ENCODE measurements around the gene TFCP2L1. TPM values are rescaled to one million over a fixed set of nuclear protein-coding genes. Genes with fewer than 3 reads are reported as not detected.

The TFCP2L1 gene
- total and polyA plus RNA-seq, 2 of the 4 experiments (the other 2 are of a cell fraction): not detected

- BruUV-seq (replicated peaks): no TSS peak
- dilution Hi-C loops (cut with HindIII; ENCODE audit: low sequenced_read_pairs, unreplicated experiment): no loop called here
Measured at GRCh38 chr2:121243821-121244460, 41.1 kb downstream of the TFCP2L1 start.

More at GRCh38 chr2:121243821-121244460, 41.1 kb downstream of the TFCP2L1 start:
- no peak overlapping the region for H4K8ac ChIP-seq (ENCODE audit: low read depth in 2 of 2, low read length in 2 of 2)
- no CpG with 5 or more reads among the region's 16 CpGs for WGBS, 2 experiments (ENCODE audit: extremely low coverage in 2 of 2, insufficient read length in 1 of 2)
- CTCF ChIA-PET: no interaction called here
- in situ Hi-C loops (cut with MboI; ENCODE audit: low sequenced_read_pairs) (no loop called here), intact Hi-C loops (cut with micrococcal nuclease) (no loop called here)
- H4K5ac ChIP-seq (ENCODE audit: low read depth, low read length): no peak overlapping the region
- H4K91ac ChIP-seq (ENCODE audit: insufficient read depth, low read depth, low read length): no peak overlapping the region
- H3K4ac ChIP-seq (ENCODE audit: low read depth, low read length): no peak overlapping the region
- no peak overlapping the region for H2BK120ac ChIP-seq (ENCODE audit: low read depth, low read length)
- no peak overlapping the region for H2BK20ac ChIP-seq (ENCODE audit: low read depth, low read length)
- H3K23ac ChIP-seq (ENCODE audit: low read depth, low read length): no peak overlapping the region
- H3K9me3 ChIP-seq (ENCODE audit: control insufficient read depth, insufficient read depth, low read length): no peaks in the 10 kb centered on the region
- H2BK5ac ChIP-seq (ENCODE audit: low read depth, low read length, poor library complexity, severe bottlenecking): no peak overlapping the region
- H3K9me1 ChIP-seq (ENCODE audit: insufficient read depth, low read length): no peaks in the 10 kb centered on the region
- DNase-seq: no peak
- no peak overlapping the region for H3K27ac ChIP-seq (ENCODE audit: insufficient read depth, low read length)
- H3K79me1 ChIP-seq (ENCODE audit: low read depth in 1 of 2, low read length in 2 of 2): no peaks in the 10 kb centered on the region
- no peak overlapping the region for H2BK15ac ChIP-seq (ENCODE audit: low read depth, low read length)
- TF ChIP-seq BHLHE40 (IDR thresholded peaks at IDR 0.05; ENCODE audit: low read depth, low read length): no peak
- TF ChIP-seq CEBPB (IDR thresholded peaks at IDR 0.05; ENCODE audit: low read depth, low read length): no peak
- no peak for TF ChIP-seq POLR2A (IDR thresholded peaks at IDR 0.05; ENCODE audit: low read depth, low read length)
- TF ChIP-seq SMC3 (IDR thresholded peaks at IDR 0.05; ENCODE audit: low read depth, low read length): no peak
- TF ChIP-seq MAFK (IDR thresholded peaks at IDR 0.05; ENCODE audit: low read depth, low read length): no peak
- TF ChIP-seq FOS (IDR thresholded peaks at IDR 0.05; ENCODE audit: low read depth, low read length): no peak
- TF ChIP-seq RFX5 (IDR thresholded peaks at IDR 0.05; ENCODE audit: low read depth, low read length): no peak
- no peak for TF ChIP-seq NFE2L2 (IDR thresholded peaks at IDR 0.05; ENCODE audit: low read depth, low read length)
- no peak for TF ChIP-seq CHD1 (IDR thresholded peaks at IDR 0.05; ENCODE audit: low read depth, low read length)
- no peak for TF ChIP-seq USF2 (IDR thresholded peaks at IDR 0.05; ENCODE audit: low read depth, low read length)
- TF ChIP-seq ELK1 (IDR thresholded peaks at IDR 0.05; ENCODE audit: borderline replicate concordance, low read depth, low read length): no peak
- no peak for TF ChIP-seq MXI1 (IDR thresholded peaks at IDR 0.05; ENCODE audit: borderline replicate concordance, low read depth, low read length)
- TF ChIP-seq RAD21 (IDR thresholded peaks at IDR 0.05; ENCODE audit: low read length): no peak
- no peak for TF ChIP-seq CTCF (conservative IDR thresholded peaks at IDR 0.05; ENCODE audit: low read depth, low read length)
- TF ChIP-seq MAZ (IDR thresholded peaks at IDR 0.05; ENCODE audit: borderline replicate concordance, low read depth, low read length): no peak
- no peak for TF ChIP-seq RCOR1 (IDR thresholded peaks at IDR 0.05; ENCODE audit: insufficient replicate concordance, low read length)
- H3K4me1 ChIP-seq (ENCODE audit: control insufficient read depth, insufficient read depth, low read length): no peaks in the 10 kb centered on the region
- no peak overlapping the region for H3K56ac ChIP-seq (ENCODE audit: extremely low read depth, insufficient read depth, low read length)
- ATAC-seq (ENCODE audit: low read depth): no peak
- H3K18ac ChIP-seq (ENCODE audit: low read depth, low read length): no peak overlapping the region
- H3K36me3 ChIP-seq (ENCODE audit: control insufficient read depth, insufficient read depth, low read length): no peaks in the 10 kb centered on the region
- no peak overlapping the region for H2AK5ac ChIP-seq (ENCODE audit: low read depth, low read length)
- no peak overlapping the region for H3K9ac ChIP-seq (ENCODE audit: low read depth, low read length)
- no peak overlapping the region for H2AK9ac ChIP-seq (replicated peaks; ENCODE audit: low read depth, low read length, poor library complexity)
- H3K14ac ChIP-seq (replicated peaks; ENCODE audit: low read depth, low read length): no peak overlapping the region
- no peaks in the 10 kb centered on the region for H4K20me1 ChIP-seq (ENCODE audit: insufficient read depth, low read length)
- no peak overlapping the region for H2AFZ ChIP-seq (replicated peaks; ENCODE audit: low read length, poor library complexity)
- H3K27me3 ChIP-seq (ENCODE audit: control insufficient read depth, insufficient read depth, low read length): peaks cover 64% of the 10 kb centered on the region
- POLR2A ChIA-PET (ENCODE audit: unreplicated experiment): no interaction called here
- H3K4me2 ChIP-seq (ENCODE audit: low read depth, low read length): no peak overlapping the region
- H3K4me3 ChIP-seq (ENCODE audit: insufficient read depth, low read depth, low read length): no peak overlapping the region
